Posterior vena cava (tissue), 2 donors: ENCODE results near the gene PDIA5. TPM values are rescaled to one million over a fixed set of nuclear protein-coding genes. Genes with fewer than 3 reads are reported as not detected.

Experiments used
- DNase-seq: peaks from one replicate; pipeline ENCODE4 v3.0.0-alpha.2; 2020; ENCODE audit warnings: low spot score
- intact Hi-C, 2 donors: fragments of 100-400 bp; cut with DNase I; formaldehyde crosslinking; loops; one replicate each; pipeline versions ENCODE4 v1.14.1 to v1.14.2; 2022 to 2023
- long read RNA-seq, 2 donors: library from polyadenylated mRNA; unstranded; transcript quantifications; one replicate each; pipeline ENCODE4 v2.0.0, GENCODE V29; 2020 to 2021
- total RNA-seq, 2 donors: library from RNA; stranded (reverse); fragmentation: NEBNext Ultra II Directional; extraction: Animal tissue kit (Norgen Biotek cat#: 25700); gene quantifications; one replicate each; pipeline ENCODE4 v1.2.1, GENCODE V29; 2021
- donor health status: DM: yes; HTN: yes; CAD: no.
- donor health status: DM: yes; HTN: yes; CAD: no.

Gene PDIA5
- total RNA-seq = 10 to 100 TPM; 29.5 to 29.6 TPM
- long read RNA-seq, donor 1, transcript PDIA5-201 (17 exons, 1,799 nt) = major isoform, 17 of 19 reads
- long read RNA-seq, donor 1, partial matches to known transcripts = 1 of 19 reads
- long read RNA-seq, donor 1, other reads (novel, unspliced or antisense) = 1 of 19 reads
- long read RNA-seq, donor 2, transcript PDIA5-201 (17 exons, 1,799 nt) = major isoform, 65 of 81 reads
- long read RNA-seq, donor 2, partial matches to known transcripts = 9 of 81 reads
- long read RNA-seq, donor 2, other reads (novel, unspliced or antisense) = 7 of 81 reads

DNA sequence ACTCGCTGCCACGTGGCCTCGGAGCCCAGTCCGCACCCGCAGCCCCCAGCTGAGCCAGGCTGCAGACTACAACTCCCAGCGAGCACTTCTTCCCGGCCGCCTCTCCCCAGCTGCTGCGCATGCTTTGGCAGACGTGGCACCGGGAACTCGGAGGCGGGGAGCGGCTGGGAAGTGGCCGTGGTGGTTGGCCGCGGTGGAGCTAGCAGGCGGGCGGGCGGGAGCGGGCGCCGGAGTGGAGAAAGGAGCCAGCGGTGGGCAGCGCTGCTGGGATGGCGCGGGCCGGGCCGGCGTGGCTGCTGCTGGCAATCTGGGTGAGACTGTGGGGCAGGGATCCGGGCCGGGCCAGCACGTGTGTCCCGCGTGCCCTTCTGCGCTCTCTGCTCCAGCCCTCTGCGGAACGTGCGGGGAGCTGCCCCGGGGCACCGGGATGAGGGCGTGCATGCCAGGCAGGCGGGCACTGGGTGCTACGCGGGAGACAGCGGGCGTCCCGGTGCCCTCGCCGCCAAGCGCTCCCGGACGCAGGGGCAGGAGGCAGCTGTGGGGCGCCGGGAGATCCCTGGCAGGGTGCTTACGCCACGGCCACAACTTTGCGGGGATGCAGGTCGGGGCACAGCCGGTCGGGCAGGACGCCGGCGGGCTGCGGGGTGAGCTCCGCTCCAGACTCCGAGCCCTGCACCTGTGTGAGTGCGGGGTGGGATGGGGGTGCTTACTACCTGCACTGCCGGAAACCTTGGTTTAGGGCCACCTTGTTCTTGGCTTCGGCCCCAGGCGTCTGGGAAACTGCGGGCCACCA lies at the start of gene PDIA5:
TSS of gene PDIA5 (plus strand) at position 130 of the 793 bp plus-strand sequence. CDS start at position 270, 140 bp downstream.
- intact Hi-C loops = no loop called here
- DNase-seq = peak; percentile 97

DNA sequence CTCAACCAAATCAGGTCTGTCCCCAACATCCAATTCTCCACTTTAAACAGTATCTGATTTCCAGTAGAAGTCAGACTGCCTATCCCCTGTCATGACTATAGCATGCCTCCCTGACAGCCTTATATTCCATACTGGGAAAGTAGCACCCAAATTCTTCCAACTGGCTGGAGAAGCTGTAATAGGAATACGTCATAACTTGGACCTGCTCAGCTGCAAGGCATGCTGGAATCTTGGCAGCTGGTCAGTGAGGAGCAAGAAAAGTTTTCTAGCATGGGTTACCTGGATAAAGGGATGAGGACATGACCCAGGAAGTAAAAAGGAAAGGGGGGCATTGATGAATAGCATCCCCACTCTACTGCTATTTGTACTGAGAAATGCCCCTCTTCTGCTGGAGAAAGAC lies 48.1 kb upstream of the PDIA5 start:
- no peak for DNase-seq
- intact Hi-C loops = no loop called here

DNA sequence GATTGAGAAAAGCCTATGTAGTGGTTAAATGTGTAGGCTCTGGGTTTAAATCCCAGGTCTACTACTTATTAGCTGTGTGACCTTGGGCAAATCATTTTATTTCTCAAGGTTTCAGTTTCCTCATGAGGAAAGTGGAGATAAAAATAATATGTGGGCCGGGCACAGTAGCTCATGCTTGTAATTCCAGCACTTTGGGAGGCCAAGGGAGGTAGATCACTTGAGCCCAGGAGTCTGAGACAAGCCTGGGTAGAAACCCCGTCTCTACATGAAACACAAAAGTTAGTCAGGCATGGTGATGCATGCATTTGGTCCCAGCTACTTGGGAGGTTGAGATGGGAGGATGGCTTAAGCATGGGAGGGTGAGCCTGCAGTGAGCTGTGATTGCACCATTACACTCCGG lies 47.7 kb upstream of the PDIA5 start:
- DNase-seq = no peak
- intact Hi-C loops = no loop called here

DNA sequence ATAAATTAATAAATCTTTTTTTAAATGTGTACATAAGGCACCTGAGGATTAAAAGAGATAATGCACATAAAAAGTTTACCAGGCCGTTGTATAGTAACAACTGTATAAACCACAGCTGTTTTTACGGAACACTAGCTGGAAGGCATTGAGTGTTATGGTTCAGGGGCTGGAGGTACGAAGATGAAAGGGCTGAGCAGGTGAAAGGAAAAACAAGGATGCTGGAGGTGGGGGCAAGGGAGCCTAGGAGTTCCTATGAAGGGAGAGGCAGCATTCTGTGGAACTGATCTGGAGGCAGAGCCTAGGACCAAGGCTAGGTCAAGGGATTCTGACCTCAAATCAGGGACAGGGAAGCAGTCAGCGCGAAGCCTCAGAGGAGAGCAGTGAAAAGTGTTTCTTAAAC lies 47.2 kb upstream of the PDIA5 start:
- no peak for DNase-seq
- intact Hi-C loops = no loop called here

DNA sequence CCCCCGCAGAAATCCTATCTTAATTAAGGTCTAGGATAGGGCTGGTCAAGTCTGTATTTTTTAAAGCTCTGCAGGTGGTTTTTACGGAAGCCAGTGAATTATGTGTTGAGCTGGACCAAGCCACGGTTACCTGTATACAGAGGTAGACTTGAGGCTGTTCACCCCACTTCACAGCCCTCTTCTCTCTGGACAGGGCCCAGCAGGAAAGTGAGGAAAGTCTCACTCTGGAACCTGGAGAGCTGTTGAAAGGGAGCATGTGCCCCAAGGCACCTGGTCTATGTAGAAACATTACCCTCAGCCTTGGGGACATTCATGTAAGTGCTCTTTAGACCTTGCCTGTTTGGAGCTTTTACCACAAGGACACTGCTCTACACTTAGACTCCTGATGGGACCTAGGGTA lies 46.1 kb upstream of the PDIA5 start:
- no peak for DNase-seq
- intact Hi-C loops = no loop called here

DNA sequence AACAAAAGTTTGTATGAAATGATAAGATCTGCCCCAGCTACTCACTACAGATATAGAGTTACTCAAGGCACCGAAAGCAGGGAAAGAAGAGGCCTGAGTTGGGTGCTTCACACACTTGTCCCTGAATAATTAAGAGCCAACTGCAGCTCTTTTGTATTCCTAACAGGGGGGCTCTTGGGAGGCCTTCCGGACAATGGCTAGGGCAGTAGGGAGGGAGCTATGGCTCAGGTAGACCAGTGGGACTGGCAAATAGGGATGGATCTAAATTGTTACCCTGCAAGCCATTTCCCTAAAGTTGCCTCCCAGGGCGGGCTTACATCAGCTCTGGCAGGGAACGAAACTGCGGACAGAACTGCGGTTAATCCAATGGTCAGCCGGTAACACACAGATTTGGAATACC lies 45.4 kb upstream of the PDIA5 start:
- intact Hi-C loops = no loop called here
- DNase-seq = no peak

DNA sequence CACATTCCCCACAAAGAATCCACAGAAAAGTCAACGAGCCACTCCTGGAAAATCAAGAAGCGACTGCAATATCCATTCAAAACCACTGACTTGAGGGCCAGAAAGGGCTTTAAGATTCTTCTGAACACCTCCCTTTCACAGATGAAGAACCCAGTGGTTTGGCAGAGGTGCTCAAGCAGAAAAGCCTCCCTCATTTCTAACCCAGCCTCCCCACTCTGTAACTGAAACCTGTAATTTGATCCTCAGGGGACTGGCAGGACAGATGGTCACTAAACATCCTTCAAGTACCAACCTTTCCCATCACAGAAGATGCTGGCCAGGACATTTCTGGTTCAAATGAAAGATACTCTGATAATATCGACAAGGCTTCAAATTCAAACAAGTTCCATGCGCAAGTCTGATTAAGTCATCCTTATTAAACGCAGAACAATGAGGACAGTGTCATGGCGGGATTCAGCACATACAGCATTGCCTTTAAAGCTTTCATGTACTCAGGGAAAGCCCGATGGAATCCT lies 44.8 kb upstream of the PDIA5 start:
- intact Hi-C loops = no loop called here
- DNase-seq = no peak

DNA sequence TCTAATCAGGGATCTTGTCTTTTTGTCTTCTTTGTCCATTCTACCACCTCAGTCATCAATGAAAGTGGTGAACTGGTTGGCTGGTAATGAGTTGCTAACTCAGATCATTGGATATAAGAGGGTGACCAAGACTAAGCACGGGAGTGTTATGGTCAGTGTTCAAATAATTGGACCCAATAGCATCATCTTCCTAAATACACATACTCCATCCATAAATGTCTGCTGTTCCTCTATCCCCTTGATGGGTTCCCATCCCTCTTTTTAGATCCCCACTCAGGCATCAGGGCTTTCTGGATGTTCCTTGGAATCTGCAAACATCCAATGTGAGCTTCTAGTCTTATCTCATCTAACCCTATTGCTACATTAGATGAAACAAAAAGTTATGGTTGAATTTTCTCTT lies 42.8 kb upstream of the PDIA5 start:
- DNase-seq = no peak
- intact Hi-C loops = no loop called here

DNA sequence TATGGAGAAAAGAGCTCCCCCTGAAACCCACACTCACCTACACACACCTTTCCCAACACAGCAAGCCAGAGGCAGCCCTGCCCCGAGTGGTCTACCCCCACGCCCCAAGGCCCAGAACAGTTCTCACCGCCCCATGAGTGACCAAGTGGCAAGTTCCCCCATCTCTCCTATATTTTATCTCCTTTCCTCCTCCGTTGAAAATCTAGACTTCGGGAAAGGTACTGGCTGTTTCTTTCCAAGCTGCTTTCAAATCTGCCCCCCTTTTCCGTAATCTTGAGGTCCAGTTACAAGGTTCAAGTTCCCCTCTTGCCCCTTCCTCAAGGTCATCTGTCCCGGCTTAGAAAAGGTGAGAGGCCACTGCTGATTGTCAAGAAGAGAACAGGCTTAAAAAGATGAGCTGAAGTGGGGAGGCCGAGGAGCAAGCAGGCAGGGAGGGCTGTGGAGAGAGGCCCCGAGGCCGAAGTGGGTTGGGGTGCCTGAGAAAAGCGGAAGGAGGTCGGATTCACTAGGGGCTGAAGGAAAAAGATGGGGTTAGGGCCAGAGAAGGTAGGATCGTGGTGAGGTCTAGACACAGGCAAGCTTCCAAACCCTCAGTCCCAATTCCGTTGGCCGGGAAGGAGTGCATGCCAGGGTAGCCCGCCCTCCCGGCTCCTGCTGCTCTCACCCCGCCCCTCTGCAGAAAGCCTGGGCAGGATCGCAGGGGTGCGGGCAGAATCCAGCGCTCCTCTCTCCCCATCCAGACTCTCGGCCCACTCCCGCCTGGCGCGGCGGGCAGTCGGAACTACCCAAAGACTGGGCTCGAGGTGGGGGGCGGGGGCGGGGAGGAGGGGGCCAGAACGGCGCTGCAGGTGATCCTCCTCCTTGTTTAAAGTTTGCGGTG lies 40.9 kb upstream of the PDIA5 start:
- DNase-seq = no peak
- intact Hi-C loops = loop anchor here in 1 of 2 donors (2.0 kb wide), 2 partner anchors 25 to 71 kb away; no protein-coding TSS in a partner anchor

DNA sequence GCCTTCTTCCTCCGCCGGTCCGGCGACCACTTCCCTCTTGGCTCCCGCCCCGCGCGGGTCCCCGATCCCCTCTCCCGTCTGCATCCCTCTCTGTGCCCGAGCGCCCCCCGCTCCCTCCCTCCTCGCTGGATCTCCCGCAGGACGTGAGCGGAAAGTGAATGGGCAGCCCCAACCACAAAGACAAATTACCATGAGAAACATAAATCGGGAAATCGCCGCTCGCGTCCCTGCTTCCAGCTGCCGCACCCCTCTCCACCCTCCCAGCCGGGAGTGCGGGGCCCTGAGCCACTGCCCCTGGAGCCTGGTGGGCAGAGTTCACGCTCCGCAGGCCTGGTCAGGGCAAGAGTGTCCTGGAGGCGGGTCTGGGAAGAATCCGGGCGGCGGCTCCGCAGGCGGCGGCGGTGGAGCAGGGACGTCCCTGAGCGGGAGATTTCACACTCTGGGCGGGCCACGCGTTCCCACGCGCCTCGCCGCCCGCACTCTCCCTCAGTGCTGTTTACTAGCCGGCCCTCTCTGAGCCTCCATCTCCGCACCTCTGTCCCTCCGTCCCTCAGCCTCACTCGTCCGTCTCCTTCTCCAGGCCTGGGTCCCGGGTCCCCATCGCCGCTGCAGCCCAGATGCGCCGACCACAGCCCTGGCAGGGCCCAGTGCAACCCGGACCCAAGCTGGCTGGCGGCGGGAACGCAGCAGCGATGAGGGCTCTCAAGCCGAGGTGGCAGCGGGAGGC lies 40.1 kb upstream of the PDIA5 start:
- intact Hi-C loops = loop anchor here in 1 of 2 donors (2.0 kb wide), 2 partner anchors 26 to 70 kb away; no protein-coding TSS in a partner anchor
- peak; percentile 84 for DNase-seq

DNA sequence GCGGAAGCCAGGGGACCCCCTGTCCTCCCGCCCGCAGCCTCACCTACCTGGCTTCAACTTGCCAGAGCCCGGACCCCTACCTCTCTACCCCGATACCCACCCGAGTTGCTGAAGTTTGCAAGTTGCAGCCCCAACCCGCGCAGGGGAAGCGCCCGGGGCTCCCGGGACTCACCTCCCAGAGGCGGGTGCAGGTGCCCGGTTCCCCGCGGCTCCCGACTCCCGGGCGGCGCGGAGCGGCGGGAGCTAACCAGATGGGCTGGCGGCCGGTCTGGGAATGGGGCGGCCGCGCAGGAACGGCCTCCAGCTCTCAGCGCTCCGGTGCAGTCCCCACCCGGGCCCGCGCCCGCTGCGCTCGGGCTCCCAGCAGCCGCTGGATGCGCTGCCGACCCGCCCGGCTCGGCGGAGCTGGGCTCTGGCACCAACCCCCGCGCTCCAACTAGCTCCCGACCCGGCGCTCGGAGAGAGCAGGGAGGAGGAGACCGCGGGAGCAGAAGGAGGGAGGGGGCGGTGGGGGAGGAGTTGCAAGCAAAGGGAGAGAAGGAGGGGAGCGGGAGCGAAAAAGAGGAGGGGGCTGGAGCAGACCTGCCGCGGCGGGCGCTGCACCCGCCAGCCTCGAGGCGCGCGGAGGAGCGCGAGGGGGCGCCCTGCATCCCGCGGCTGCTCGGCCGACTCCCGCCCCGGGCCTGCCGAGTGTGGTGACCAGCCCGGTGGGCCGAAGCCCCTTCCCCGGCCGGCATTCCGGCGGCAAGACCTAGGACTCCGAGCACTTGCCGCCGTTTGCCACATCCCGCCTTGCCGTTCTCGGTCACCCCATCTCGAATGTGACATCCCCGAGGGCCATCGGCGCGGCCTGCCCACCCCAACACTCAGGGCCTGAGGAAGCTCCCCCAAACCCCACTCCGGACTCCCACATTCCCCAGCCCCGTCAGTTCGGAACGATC lies 39.3 kb upstream of the PDIA5 start, which contains the start of gene SEMA5B:
TSS of gene SEMA5B (minus strand) at position 472 of the 941 bp plus-strand sequence. CDS start 66,500 bp downstream, outside the sequence.
- intact Hi-C loops = loop anchor here (2.0 kb wide), 3 partner anchors 27 to 85 kb away; no protein-coding TSS in a partner anchor
- peak; percentile 81 for DNase-seq

DNA sequence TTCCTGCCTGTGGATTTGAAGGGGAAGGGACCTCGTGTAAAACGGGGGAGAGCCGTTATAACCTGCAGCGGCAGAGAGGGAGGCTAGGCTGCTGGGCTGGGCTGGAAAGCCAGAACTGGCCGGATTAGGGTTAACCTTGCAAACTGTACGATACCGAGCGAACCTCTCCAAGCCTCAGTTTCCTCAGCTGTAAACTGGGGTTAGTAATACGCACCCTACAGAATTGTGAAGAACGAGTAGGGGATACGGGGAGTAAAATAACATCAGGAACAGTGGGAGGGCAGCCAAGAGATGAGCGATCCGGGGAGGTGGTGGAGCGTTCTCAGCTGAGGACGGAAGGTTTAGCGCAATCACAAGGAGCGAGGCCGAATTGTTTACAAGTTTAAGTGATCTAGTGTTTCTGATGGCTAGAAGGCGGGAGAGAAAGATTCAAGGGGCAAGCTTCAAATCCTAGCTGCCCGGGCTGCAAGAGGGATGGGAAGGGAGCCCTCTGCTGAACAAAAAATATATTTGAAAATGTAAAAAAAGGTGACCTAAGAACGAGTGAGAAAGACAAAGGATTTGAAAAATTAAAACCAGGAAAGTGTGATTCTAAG lies 38.5 kb upstream of the PDIA5 start:
- intact Hi-C loops = loop anchor here (2.0 kb wide), 1 partner anchor 86 kb away; no protein-coding TSS in a partner anchor
- DNase-seq = no peak

DNA sequence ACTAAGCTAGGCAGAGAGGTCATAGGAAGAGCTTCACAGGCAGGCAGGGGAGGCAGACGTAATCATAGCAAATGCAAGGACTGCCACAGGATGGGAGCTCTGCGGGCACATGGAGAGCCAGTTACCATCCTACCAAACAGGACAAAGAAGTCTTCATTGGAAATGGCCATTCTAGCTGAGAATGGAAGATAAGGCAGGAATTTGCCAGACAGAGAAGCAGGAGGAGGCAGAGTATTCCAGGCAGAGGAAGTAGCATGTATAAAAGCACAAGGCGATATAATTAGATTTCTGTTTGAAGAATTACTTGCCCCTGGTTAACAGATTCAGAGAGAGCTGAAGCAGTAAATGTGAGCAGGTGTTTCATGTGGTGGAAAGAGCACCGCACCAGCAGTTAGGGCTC lies 35.8 kb upstream of the PDIA5 start:
- no peak for DNase-seq
- intact Hi-C loops = no loop called here

DNA sequence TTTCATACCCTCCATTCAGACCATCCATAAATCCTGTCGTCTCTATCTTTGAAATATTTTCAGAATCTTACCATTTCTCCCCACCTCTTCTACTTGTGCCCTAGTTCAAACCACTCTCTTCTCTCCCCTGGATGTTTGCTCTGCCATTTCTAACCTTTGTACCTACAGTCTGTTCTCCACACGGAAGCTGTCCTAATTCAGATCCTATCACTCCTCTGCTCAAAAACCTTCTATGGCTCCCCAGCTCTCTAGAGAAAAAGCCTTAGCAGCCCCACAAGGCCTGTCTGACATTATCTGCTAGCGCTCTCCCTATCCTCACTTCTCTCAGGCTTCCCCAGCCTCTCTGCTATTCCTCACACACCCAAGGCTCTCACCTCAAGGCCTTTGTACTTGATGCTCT lies 34.8 kb upstream of the PDIA5 start:
- no peak for DNase-seq
- intact Hi-C loops = no loop called here

DNA sequence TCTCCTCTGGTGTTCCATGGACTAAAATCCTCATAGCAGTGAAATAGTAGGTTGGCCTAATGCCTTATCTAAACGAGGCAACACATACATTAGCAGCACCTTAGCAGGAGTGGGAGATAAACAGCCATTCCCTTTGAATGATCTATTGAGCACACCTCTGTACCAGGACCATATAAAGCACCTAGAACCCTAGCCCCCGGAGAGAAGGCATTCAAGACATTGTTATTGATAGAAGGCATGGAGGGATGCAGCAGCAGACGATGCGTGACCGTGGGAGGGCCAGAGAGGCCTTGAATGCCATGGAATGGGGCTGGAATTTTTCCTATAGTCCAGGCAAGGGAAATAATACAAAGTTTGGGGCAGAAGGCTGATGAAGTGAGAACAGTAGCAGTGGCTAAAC lies 32.7 kb upstream of the PDIA5 start:
- intact Hi-C loops = no loop called here
- DNase-seq = no peak

DNA sequence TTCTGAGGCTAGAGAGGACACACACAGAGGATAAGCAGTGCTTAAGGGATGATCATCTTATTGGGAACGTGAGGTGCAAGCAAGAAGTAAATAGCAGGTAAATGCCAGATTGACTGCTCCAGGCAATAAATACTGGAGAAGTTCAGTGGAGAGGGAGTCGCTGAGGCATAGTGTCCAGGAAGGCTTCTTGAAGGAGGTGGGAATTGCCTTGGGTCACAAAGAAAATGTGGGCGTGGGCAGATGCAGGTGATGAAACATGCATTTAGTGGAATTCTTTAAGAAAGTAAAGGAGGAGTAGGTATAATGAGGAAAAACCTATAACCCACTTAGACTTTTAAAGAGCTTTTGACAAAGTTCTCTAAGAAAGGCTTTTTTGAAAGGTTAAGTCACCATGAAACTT lies 31.8 kb upstream of the PDIA5 start:
- no peak for DNase-seq
- intact Hi-C loops = no loop called here

DNA sequence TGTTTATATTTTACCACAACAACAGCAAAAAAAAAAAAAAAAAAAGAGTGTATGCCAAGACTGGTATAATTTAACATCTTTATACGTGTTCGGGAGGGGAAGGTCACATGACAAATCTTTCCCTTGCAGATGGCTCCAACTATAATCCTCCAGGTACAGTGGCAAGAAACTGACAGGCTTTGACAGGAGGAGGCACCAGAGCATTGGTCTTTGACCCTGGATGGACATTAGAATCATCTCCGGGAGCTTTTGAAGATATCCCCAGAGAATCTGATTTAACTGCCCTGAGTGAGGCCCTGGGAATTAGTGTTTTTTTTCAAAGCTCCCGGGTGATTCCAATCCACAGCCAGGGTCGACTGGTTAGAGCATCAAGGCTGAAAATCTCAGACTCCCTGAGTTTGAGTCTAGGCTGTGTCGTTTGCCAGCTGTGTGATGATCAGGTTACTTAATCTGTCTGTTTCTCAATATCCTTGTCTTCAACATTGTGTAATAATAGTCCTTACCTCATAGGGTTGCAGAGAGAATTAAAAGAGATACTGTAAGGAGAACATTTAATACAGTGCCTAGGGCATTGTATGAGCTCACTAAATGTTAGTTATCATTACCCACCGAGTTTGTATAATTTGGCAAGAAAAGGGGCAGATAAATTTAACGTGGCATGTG lies 30.3 kb upstream of the PDIA5 start:
- intact Hi-C loops = no loop called here
- DNase-seq = no peak
